Left forelimb (tissue), 1 donor: ENCODE results near the gene CEMIP.
"Not testable (repeated sequence)": the region's sequence is repeated elsewhere in the genome, so short reads cannot be mapped to it uniquely, and the experiment has no call there.

Experiments
- DNase-seq: peaks from one replicate; pipeline ENCODE4 v3.0.0-alpha.2; 2018; ENCODE audit warnings: low spot score

CEMIP gene

GRCh38 chr15:80953953-80954778, 175.0 kb downstream of the CEMIP start:
- DNase-seq: no peak

DNA sequence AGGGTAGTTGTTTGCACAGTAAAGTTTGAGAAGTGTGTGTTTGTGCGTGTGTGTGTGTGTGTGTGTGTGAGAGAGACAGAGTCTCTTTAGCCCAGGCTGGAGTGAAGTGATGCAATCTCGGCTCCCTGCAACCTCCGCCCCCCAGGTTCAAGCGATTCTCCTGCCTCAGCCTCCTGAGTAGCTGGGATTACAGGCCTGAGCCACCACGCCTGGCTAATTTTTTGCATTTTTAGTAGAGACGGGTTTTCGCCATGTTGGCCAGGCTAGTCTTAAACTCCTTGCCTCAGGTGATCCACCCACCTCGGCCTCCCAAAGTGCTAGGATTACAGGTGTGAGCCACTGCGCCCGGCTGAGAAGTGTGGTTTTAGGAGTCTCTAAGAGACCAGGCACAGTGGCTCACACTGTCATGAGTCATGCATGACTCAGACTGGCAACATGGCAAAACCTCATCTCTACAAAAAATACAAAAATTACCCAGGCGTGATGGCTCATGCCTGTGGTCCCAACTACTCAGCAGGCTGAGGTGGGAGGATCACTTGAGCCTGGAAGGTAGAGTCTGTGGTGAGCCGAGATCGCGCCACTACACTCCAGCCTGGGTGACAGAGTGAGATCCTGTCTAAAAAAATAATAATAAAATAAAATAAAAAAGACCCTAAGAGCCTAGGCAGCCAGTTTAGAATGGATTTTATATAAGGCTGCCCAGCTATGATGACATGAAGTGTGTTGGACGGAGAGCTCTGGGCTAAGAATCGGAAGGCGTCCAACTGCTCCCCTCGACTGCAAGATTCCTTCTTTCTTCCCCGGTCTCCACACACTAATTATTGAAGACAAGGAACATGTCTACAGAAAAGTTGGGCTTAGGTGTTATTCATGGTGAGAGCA, 176.6 kb downstream of the CEMIP start:
- DNase-seq: not testable (repeated sequence)

GRCh38 chr15:80957556-80957955, 178.4 kb downstream of the CEMIP start:
- no peak for DNase-seq

GRCh38 chr15:80957976-80958375, 178.8 kb downstream of the CEMIP start:
- no peak for DNase-seq

- no peak for DNase-seq
Measured at GRCh38 chr15:80958818-80959495, 179.8 kb downstream of the CEMIP start.

GRCh38 chr15:80965454-80965853, 186.3 kb downstream of the CEMIP start:
- not testable (repeated sequence) for DNase-seq

- no peak for DNase-seq
Measured at GRCh38 chr15:80966431-80967197, 187.4 kb downstream of the CEMIP start.

- DNase-seq: no peak
Measured at GRCh38 chr15:80967451-80967850, 188.3 kb downstream of the CEMIP start.

- no peak for DNase-seq
Measured at GRCh38 chr15:80967991-80968510, 188.9 kb downstream of the CEMIP start.

- no peak for DNase-seq
Measured at GRCh38 chr15:80969316-80969715, 190.1 kb downstream of the CEMIP start.

DNA sequence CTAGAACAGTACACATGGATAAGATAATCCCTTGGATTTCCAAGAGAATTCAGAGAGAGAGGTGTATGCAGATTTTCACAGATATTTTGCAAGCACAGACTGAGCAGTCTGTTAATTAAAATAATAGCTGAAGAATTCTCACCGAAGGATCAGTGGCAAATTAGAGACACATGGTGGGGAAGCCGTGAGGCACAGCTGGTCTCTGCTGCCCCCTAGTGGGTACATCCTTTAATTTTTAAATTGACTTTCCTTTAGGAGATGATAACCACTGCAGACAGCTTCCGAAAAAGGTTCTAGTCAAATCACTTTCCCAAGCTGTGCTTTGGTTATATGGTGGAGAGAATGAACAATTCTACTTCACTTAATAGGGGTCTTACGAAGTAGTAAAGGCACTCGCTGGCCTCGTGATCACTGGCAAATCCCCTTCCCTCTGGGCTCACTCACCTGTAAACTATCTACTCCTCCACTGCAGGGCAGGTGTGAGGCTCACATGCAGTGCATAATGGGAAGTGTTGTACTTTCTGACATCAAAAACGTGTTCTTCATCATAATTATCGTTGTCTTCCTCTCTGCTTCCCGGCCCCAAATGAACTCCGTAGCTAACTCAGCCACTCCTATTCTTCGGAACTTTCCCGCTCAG, 191.0 kb downstream of the CEMIP start:
- DNase-seq: no peak

GRCh38 chr15:80970658-80971057, 191.5 kb downstream of the CEMIP start:
- no peak for DNase-seq

DNA sequence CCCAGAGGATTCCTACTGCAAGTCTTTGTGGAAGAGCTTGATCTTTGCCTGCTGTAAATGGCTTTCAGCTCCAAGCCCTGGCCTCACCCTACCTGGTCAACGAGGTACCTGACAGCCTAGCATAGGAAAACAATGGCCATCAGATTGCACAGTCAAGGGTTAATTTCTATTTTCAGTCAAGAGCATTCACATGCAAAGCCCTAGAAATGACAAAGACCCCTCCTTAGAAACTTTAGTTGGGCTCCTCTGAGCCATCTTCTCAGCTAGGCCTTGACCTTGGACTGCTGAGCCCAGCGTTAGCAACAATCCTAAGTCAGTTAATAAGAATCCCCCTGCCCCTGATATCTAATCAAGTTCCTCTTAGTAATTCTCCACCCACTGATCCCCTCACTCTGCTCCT, 192.0 kb downstream of the CEMIP start:
- DNase-seq: no peak

GRCh38 chr15:80972276-80972675, 193.1 kb downstream of the CEMIP start:
- DNase-seq: no peak

DNA sequence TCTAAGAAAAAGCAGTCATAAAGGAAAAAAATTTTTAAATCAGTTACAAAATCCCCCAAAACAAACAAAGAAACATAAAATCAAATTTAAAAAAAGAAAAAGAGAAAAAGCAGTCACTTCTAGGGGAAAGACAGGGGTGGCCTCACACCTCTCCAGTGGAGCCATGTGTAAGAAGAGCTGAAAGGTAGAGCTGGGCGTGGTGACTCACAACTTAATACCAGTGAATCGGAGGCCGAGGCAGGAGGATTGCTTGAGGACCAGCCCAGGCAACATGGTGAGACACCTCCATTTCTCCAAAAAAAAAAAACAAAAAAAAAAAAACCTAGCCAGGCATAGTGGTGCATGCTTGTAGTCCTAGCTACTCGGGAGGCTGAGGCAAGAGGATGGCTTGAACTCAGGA, 195.7 kb downstream of the CEMIP start:
- DNase-seq: no peak

- DNase-seq: no peak
Measured at GRCh38 chr15:80976851-80977250, 197.7 kb downstream of the CEMIP start.

DNA sequence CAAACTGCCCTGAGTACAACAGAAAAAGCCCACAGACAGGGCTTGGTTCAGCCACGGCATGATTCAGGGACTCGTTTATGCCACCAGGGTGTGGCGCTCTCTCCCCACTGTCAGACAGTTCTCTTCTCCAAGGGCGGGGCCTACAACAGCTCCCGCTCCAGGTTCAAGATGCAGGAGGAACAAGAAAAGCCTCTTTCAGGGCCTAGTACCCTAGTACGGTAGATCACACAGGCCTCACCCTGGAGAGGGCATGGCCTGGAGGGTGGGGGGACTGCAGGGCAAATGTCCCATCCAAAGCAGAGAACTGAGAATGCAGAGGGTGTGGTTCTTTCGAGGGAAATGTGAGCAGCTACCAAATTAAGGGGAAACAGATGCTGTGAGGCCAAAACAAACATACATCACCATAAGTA, 198.5 kb downstream of the CEMIP start:
- no peak for DNase-seq

GRCh38 chr15:80978685-80979329, 199.6 kb downstream of the CEMIP start:
- DNase-seq: no peak

DNA sequence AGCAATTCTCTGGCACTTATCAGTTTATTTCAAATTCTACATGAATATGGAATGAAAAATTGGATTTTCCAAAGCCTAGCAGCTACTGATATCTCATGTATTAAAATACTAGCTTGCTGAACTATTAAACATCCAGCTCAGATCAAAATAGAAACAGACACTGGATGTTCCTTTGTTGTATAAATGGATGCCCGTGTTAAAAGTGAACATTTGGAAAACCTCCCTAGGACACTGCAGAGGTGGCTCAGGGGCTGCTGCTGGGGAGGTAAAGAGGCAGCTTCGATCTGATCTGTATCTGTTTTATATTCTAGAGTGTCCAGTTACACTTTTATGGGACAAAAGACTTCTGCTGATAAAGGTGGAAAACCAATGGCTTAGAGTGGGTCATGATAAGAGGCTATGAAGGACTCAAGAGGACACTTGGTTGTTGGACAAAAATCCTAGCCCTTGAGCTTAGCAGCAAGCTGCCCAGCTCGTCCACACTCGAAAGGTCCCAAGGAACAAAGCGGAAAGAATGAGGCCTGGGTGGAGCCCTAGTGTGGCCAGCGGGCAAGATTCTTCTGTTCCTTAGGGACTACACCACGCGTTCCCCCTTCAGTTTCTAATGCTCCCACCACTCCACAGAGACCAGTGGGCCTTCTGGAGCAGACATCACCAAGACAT, 200.5 kb downstream of the CEMIP start:
- no peak for DNase-seq

DNA sequence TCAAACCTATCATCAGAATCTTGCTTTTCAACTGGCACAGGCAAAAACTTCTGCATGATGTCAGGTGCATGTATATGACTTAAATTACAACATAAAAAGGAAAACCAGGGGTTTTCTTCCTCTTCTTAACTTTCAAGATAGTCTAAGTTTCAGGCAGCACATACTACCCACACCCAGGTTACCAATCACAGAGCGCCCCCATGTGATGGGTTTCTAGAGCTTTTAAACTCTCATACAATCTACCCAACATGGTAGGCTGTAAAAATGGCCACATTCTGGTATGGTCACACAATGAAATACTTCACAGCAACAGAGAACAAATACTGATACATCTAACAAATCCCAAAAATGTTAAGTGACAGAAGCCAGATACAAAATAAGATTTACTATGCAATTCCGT, 203.0 kb downstream of the CEMIP start:
- DNase-seq: no peak
